ENCODE data around the gene SLC6A11. TPM values are rescaled to one million over a fixed set of nuclear protein-coding genes. Genes with fewer than 3 reads are reported as not detected.
A peak's percentile ranks its signal among the peaks of the same experiment; 100 is the strongest.

SLC6A11 gene
- total and polyA plus RNA-seq, 2 of the 13 experiments (the other 11 are each of a cell fraction or from before 2014, with no cell fraction given): 17.9 to 34.5 TPM

DNA sequence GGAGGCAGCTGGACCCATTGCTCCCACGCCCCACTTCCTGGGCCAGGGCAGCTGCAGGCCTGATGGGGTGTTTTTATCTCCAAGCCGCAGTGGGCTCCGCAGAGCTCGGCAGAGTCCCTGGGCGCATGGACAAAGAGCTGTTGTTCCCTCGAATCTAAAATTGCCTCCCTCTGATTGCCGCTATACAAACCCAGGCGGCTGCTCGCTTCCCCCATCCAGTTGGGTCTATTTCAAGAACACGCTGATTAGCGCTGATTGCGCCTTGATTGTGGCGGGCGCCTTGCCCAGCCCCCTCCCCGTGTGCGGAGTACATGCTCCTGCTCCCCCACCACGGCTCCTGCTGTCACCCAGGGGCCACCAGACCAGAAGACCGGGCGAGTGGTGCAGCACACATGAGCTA is 133.2 kb downstream of the SLC6A11 start (continued):
- TF ChIP-seq, protein P1, sequence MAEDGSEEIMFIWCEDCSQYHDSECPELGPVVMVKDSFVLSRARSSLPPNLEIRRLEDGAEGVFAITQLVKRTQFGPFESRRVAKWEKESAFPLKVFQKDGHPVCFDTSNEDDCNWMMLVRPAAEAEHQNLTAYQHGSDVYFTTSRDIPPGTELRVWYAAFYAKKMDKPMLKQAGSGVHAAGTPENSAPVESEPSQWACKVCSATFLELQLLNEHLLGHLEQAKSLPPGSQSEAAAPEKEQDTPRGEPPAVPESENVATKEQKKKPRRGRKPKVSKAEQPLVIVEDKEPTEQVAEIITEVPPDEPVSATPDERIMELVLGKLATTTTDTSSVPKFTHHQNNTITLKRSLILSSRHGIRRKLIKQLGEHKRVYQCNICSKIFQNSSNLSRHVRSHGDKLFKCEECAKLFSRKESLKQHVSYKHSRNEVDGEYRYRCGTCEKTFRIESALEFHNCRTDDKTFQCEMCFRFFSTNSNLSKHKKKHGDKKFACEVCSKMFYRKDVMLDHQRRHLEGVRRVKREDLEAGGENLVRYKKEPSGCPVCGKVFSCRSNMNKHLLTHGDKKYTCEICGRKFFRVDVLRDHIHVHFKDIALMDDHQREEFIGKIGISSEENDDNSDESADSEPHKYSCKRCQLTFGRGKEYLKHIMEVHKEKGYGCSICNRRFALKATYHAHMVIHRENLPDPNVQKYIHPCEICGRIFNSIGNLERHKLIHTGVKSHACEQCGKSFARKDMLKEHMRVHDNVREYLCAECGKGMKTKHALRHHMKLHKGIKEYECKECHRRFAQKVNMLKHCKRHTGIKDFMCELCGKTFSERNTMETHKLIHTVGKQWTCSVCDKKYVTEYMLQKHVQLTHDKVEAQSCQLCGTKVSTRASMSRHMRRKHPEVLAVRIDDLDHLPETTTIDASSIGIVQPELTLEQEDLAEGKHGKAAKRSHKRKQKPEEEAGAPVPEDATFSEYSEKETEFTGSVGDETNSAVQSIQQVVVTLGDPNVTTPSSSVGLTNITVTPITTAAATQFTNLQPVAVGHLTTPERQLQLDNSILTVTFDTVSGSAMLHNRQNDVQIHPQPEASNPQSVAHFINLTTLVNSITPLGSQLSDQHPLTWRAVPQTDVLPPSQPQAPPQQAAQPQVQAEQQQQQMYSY (CRISPR knock-in tag; IDR thresholded peaks at IDR 0.05): no peak
- TF ChIP-seq, protein P2, sequence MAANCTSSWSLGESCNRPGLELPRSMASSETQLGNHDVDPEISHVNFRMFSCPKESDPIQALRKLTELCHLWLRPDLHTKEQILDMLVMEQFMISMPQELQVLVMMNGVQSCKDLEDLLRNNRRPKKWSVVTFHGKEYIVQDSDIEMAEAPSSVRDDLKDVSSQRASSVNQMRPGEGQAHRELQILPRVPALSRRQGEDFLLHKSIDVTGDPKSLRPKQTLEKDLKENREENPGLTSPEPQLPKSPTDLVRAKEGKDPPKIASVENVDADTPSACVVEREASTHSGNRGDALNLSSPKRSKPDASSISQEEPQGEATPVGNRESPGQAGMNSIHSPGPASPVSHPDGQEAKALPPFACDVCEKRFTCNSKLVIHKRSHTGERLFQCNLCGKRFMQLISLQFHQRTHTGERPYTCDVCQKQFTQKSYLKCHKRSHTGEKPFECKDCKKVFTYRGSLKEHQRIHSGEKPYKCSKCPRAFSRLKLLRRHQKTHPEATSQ (CRISPR knock-in tag; IDR thresholded peaks at IDR 0.05; ENCODE audit: borderline replicate concordance): no peak
- no peak for TF ChIP-seq ZNF782 (CRISPR knock-in tag; IDR thresholded peaks at IDR 0.05; ENCODE audit: borderline replicate concordance)
- TF ChIP-seq NCOA1 (CRISPR knock-in tag; IDR thresholded peaks at IDR 0.05): no peak

DNA sequence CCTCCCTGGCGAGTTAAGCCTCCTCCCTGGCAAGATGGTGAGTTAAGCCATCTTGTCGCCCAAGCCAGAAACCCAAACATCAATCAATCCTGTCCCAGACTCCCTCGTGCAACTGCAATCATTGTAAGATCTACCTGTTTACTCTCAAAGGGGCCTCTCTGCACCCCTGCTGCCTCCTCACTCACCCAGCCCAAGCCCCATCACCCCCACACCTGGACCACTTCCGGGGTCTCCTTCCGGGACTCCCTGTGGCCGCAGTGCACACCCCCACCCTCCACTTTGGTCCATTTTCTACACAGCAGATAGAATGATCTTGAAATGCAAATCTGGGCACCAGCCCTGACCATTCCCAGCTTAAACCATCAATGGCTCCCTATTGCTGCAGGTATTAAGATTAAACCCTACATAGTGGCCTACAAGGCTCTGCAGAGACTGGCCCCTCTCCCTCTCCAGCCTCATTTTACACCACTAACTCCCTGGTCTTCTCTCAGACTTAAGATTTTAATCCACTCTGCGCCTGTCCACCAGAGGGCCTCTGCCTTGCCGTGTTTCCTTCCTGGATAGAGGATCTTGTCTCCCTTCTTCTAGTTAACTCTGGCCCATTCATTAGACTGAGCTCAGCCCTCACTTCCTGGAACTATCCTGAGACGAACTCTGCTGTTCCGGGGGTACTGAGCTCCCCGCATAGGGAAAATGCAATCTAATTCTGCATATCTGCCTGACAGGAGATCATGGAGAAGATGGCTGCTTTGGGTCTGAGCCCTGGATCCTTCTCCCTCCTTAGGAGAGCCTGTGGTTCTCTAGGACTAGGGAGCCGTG is 134.7 kb downstream of the SLC6A11 start:
- Histone ChIP-seq H2AFZ (ENCODE audit: low read length) (no peak overlapping the region), H4K20me1 (ENCODE audit: insufficient read depth, low read length) (no peaks in the 10 kb centered on the region; the same call in none of the 2 replicates), H3K4me2 (ENCODE audit: low read depth, low read length) (no peak overlapping the region), H3K9me3 (ENCODE audit: low read length) (no peaks in the 10 kb centered on the region), H3K27me3 (ENCODE audit: control insufficient read depth in 1 of 2, insufficient read depth in 2 of 2, low read length in 2 of 2) (peaks cover 5 to 33% of the 10 kb centered on the region in 2 experiments; a peak in 3 of 5 replicates), H3K9ac (ENCODE audit: insufficient read depth, low read depth, low read length) (no peak overlapping the region), H3K27ac (ENCODE audit: extremely low read length, insufficient read depth, low read length) (no peak overlapping the region), H3K79me2 (ENCODE audit: insufficient read depth, low read length) (no peaks in the 10 kb centered on the region), H3K4me1 (ENCODE audit: insufficient read depth, low read length) (no peaks in the 10 kb centered on the region), H3K4me3 (replicated peaks in 1 of 3; ENCODE audit: insufficient read depth in 1 of 3, low read depth in 2 of 3, low read length in 3 of 3) (no peak overlapping the region), H3K36me3 (replicated peaks in 1 of 2; ENCODE audit: control insufficient read depth in 1 of 2, insufficient read depth in 2 of 2, low read length in 2 of 2) (no peaks in the 10 kb centered on the region)
- BruUV-seq (replicated peaks): no TSS peak
- intact Hi-C loops (cut with micrococcal nuclease; ENCODE audit: unreplicated experiment): loop anchor here (1.0 kb wide), 1 partner anchor 109 kb away; no protein-coding TSS in a partner anchor
- 11% methylated on average over 8 of the region's 12 CpGs for WGBS (ENCODE audit: low lambda C conversion rate)
- peak; percentile 62 for ATAC-seq
- FAIRE-seq: no peak
- peak; percentile 25 for DNase-seq (ENCODE audit: low spot score)
- ChIA-PET POLR2A (no interaction called here), CTCF (ENCODE audit: low intra/inter-chr PET ratio, low total read pairs) (interaction anchor here (1.3 kb wide), 1 partner anchor 109 kb away, joined by 10 read pairs; no protein-coding TSS in a partner anchor)
- in situ Hi-C loops (cut with HindIII; ENCODE audit: extremely low pct_ligation_motif_present, low pct_unique_long_range_greater_than_20kb): no loop called here
- TF ChIP-seq ZNF816 (CRISPR knock-in tag; IDR thresholded peaks at IDR 0.05; ENCODE audit: borderline replicate concordance) (no peak), SMC3 (IDR thresholded peaks at IDR 0.05; ENCODE audit: low read length) (peak; percentile 75), ZNF274 (CRISPR knock-in tag; IDR thresholded peaks at IDR 0.05) (no peak), TRIM24 (CRISPR knock-in tag; IDR thresholded peaks at IDR 0.05) (no peak), RARG (CRISPR knock-in tag; IDR thresholded peaks at IDR 0.05; ENCODE audit: low read depth) (no peak), ZNF230 (CRISPR knock-in tag; IDR thresholded peaks at IDR 0.05) (no peak), ZNF24 (IDR thresholded peaks at IDR 0.05) (no peak)
- TF ChIP-seq, protein P3, sequence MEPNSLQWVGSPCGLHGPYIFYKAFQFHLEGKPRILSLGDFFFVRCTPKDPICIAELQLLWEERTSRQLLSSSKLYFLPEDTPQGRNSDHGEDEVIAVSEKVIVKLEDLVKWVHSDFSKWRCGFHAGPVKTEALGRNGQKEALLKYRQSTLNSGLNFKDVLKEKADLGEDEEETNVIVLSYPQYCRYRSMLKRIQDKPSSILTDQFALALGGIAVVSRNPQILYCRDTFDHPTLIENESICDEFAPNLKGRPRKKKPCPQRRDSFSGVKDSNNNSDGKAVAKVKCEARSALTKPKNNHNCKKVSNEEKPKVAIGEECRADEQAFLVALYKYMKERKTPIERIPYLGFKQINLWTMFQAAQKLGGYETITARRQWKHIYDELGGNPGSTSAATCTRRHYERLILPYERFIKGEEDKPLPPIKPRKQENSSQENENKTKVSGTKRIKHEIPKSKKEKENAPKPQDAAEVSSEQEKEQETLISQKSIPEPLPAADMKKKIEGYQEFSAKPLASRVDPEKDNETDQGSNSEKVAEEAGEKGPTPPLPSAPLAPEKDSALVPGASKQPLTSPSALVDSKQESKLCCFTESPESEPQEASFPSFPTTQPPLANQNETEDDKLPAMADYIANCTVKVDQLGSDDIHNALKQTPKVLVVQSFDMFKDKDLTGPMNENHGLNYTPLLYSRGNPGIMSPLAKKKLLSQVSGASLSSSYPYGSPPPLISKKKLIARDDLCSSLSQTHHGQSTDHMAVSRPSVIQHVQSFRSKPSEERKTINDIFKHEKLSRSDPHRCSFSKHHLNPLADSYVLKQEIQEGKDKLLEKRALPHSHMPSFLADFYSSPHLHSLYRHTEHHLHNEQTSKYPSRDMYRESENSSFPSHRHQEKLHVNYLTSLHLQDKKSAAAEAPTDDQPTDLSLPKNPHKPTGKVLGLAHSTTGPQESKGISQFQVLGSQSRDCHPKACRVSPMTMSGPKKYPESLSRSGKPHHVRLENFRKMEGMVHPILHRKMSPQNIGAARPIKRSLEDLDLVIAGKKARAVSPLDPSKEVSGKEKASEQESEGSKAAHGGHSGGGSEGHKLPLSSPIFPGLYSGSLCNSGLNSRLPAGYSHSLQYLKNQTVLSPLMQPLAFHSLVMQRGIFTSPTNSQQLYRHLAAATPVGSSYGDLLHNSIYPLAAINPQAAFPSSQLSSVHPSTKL (CRISPR knock-in tag; IDR thresholded peaks at IDR 0.05): no peak

All from HepG2 (cell line).